ENCODE results near the gene PTPRD.

DNA sequence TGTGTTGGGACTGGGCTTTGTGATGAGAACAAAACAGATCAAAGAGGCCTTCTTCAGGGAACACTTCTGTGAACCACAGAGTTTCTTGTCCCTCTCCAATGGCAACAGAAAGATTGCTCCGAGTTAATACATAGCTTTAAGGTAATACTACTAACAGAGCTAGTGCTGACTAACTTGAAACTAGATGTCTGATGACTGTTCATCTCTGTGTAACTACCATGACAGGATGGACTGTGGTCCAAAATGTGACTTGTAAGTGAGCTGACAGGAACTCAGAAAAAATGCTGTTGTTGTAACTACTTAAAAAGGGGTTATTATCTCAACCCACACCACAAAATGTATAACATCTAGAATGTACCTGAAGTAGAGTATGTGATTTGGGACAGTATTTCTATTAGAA, 2183.0 kb downstream of the PTPRD start:
- no peak for TF ChIP-seq POLR2A (IDR thresholded peaks at IDR 0.05)
- TF ChIP-seq CTCF (IDR thresholded peaks at IDR 0.05) = no peak
